Esophagus squamous epithelium (tissue), 4 donors: ENCODE measurements around the gene KCNA3.

Experiments used
- POLR2A ChIP-seq, 4 donors: fragments of 450-650 bp; IDR thresholded peaks; one replicate each; pipeline ENCODE4 v1.6.1; 2017; ENCODE audit warnings: antibody characterized with exemption in 4 of 4, mild to moderate bottlenecking in 4 of 4, moderate library complexity in 3 of 4
- TF ChIP-seq, protein P1 (sequence below), 6 experiments: fragments of 450-650 bp in 4 of 6; fragments of 200-600 bp in 2 of 6; sonication (generic) in 2 of 6; IDR thresholded peaks; one replicate each; pipeline ENCODE4 v1.5.1; 2016 to 2019; ENCODE audit warnings: antibody characterized with exemption in 6 of 6, mild to moderate bottlenecking in 4 of 6, moderate library complexity in 4 of 6

- TF ChIP-seq POLR2A (IDR thresholded peaks at IDR 0.05): no peak
- TF ChIP-seq, protein P1, sequence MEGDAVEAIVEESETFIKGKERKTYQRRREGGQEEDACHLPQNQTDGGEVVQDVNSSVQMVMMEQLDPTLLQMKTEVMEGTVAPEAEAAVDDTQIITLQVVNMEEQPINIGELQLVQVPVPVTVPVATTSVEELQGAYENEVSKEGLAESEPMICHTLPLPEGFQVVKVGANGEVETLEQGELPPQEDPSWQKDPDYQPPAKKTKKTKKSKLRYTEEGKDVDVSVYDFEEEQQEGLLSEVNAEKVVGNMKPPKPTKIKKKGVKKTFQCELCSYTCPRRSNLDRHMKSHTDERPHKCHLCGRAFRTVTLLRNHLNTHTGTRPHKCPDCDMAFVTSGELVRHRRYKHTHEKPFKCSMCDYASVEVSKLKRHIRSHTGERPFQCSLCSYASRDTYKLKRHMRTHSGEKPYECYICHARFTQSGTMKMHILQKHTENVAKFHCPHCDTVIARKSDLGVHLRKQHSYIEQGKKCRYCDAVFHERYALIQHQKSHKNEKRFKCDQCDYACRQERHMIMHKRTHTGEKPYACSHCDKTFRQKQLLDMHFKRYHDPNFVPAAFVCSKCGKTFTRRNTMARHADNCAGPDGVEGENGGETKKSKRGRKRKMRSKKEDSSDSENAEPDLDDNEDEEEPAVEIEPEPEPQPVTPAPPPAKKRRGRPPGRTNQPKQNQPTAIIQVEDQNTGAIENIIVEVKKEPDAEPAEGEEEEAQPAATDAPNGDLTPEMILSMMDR (IDR thresholded peaks at IDR 0.05): no peak
Measured at GRCh38 chr1:110710314-110710713, 35.6 kb upstream of the KCNA3 start.
